ENCODE data around the gene ULK1. TPM values are rescaled to one million over a fixed set of nuclear protein-coding genes. Genes with fewer than 3 reads are reported as not detected.

Gene ULK1
- total RNA-seq, 2 experiments from 2014 or later: 85.0 to 91.6 TPM

DNA sequence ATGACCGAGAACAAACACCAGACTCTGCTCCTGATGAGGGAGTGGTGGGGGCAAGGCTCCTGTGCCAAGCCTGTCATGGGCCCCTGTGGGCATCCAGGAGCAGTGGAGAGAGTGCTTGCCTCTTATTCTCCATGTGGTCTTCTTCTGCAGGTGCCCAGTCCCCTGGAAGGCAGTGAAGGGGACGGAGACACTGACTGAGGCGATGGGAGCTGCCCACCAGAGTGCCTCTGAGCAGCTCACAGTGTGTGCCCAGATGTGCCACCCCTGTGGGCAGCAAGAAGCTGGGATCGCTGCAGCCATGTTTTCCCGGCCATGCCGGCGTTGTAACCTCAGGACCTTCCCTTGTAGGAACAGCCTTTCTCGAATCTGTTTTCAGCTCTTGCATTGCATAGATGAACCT lies 49.0 kb downstream of the ULK1 start:
- Mint-ChIP-seq H3K27ac (no peak overlapping the region), H3K36me3 (ENCODE audit: low read depth) (peaks cover 37% of the 10 kb centered on the region), H3K4me1 (ENCODE audit: low read depth) (peaks cover 12% of the 10 kb centered on the region), H3K27me3 (no peaks in the 10 kb centered on the region), H3K4me3 (no peak overlapping the region), H3K9me3 (no peaks in the 10 kb centered on the region)
- TF ChIP-seq, protein P1, sequence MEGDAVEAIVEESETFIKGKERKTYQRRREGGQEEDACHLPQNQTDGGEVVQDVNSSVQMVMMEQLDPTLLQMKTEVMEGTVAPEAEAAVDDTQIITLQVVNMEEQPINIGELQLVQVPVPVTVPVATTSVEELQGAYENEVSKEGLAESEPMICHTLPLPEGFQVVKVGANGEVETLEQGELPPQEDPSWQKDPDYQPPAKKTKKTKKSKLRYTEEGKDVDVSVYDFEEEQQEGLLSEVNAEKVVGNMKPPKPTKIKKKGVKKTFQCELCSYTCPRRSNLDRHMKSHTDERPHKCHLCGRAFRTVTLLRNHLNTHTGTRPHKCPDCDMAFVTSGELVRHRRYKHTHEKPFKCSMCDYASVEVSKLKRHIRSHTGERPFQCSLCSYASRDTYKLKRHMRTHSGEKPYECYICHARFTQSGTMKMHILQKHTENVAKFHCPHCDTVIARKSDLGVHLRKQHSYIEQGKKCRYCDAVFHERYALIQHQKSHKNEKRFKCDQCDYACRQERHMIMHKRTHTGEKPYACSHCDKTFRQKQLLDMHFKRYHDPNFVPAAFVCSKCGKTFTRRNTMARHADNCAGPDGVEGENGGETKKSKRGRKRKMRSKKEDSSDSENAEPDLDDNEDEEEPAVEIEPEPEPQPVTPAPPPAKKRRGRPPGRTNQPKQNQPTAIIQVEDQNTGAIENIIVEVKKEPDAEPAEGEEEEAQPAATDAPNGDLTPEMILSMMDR (IDR thresholded peaks at IDR 0.05): no peak
- DNase-seq (peak in 1 of 14 experiments; percentile 17), ATAC-seq (ENCODE audit: poor library complexity) (no peak)
- CTCF ChIA-PET: no interaction called here
- no peak overlapping the region for H3K27ac ChIP-seq (ENCODE audit: low read depth in 1 of 2, low read length in 2 of 2)
- H3K27me3 ChIP-seq (ENCODE audit: control insufficient read depth in 1 of 2, insufficient read depth in 2 of 2, low read length in 2 of 2): no peaks in the 10 kb centered on the region
- POLR2A ChIA-PET: no interaction called here
- peaks cover 41% of the 10 kb centered on the region for H3K36me3 ChIP-seq (ENCODE audit: insufficient read depth, low read length)
- H3K4me3 ChIP-seq (ENCODE audit: low read length): no peak overlapping the region
- intact Hi-C loops (cut with DNase I, micrococcal nuclease): loop anchor here in 1 of 2 experiments (10.0 kb wide), 1 partner anchor 109 kb away; no protein-coding TSS in a partner anchor
- H3K4me1 ChIP-seq (ENCODE audit: insufficient read depth, low read length): peaks cover 6% of the 10 kb centered on the region
- peaks cover 0 to 13% of the 10 kb centered on the region in 2 experiments for H3K9me3 ChIP-seq (ENCODE audit: control insufficient read depth in 1 of 2, insufficient read depth in 1 of 2, low read length in 2 of 2)

- Mint-ChIP-seq H3K27me3 (no peaks in the 10 kb centered on the region), H3K4me3 (no peak overlapping the region)
- peaks cover 41% of the 10 kb centered on the region for H3K36me3 ChIP-seq (ENCODE audit: insufficient read depth, low read length)
Measured at GRCh38 chr12:131943876-131944275, 49.5 kb downstream of the ULK1 start.

GRCh38 chr12:131944601-131945251 lies 50.3 kb downstream of the ULK1 start:
- intact Hi-C loops (cut with DNase I, micrococcal nuclease): loop anchor here in 1 of 2 experiments (10.0 kb wide), 1 partner anchor 110 kb away; no protein-coding TSS in a partner anchor

More at GRCh38 chr12:131943876-131944275, 49.5 kb downstream of the ULK1 start:
- Histone ChIP-seq H3K4me3 (ENCODE audit: low read length) (no peak overlapping the region), H3K4me1 (ENCODE audit: insufficient read depth, low read length) (peaks cover 11% of the 10 kb centered on the region), H3K27ac (ENCODE audit: low read depth in 1 of 2, low read length in 2 of 2) (no peak overlapping the region), H3K27me3 (ENCODE audit: control insufficient read depth in 1 of 2, insufficient read depth in 2 of 2, low read length in 2 of 2) (no peaks in the 10 kb centered on the region), H3K9me3 (ENCODE audit: control insufficient read depth in 1 of 2, insufficient read depth in 1 of 2, low read length in 2 of 2) (peaks cover 0 to 13% of the 10 kb centered on the region in 2 experiments)
- ATAC-seq (ENCODE audit: poor library complexity) (no peak), DNase-seq (no peak)
- Mint-ChIP-seq H3K36me3 (ENCODE audit: low read depth) (peaks cover 36% of the 10 kb centered on the region), H3K4me1 (ENCODE audit: low read depth) (peaks cover 17% of the 10 kb centered on the region), H3K27ac (no peak overlapping the region), H3K9me3 (no peaks in the 10 kb centered on the region)
- TF ChIP-seq, protein P1 (IDR thresholded peaks at IDR 0.05): no peak
- ChIA-PET POLR2A (no interaction called here), CTCF (no interaction called here)
- intact Hi-C loops (cut with DNase I, micrococcal nuclease): loop anchor here in 1 of 2 experiments (10.0 kb wide), 1 partner anchor 109 kb away; no protein-coding TSS in a partner anchor

More at GRCh38 chr12:131944601-131945251, 50.3 kb downstream of the ULK1 start:
- ATAC-seq (ENCODE audit: poor library complexity): no peak
- ChIA-PET CTCF (no interaction called here), POLR2A (no interaction called here)
- TF ChIP-seq, protein P1 (IDR thresholded peaks at IDR 0.05): no peak
- Histone ChIP-seq H3K4me3 (ENCODE audit: low read length) (no peak overlapping the region), H3K27me3 (ENCODE audit: control insufficient read depth in 1 of 2, insufficient read depth in 2 of 2, low read length in 2 of 2) (no peaks in the 10 kb centered on the region), H3K4me1 (ENCODE audit: insufficient read depth, low read length) (peaks cover 17% of the 10 kb centered on the region), H3K27ac (ENCODE audit: low read depth in 1 of 2, low read length in 2 of 2) (no peak overlapping the region), H3K9me3 (ENCODE audit: control insufficient read depth in 1 of 2, insufficient read depth in 1 of 2, low read length in 2 of 2) (peaks cover 0 to 13% of the 10 kb centered on the region in 2 experiments), H3K36me3 (ENCODE audit: insufficient read depth, low read length) (peaks cover 34% of the 10 kb centered on the region)
- Mint-ChIP-seq H3K4me1 (ENCODE audit: low read depth) (peaks cover 25% of the 10 kb centered on the region), H3K4me3 (peak overlapping the region; percentile 42), H3K36me3 (ENCODE audit: low read depth) (peaks cover 27% of the 10 kb centered on the region), H3K9me3 (no peaks in the 10 kb centered on the region), H3K27ac (no peak overlapping the region), H3K27me3 (no peaks in the 10 kb centered on the region)
- peak in 1 of 14 experiments; percentile 32 for DNase-seq
